GM18517 (cell line): ENCODE data around the gene PPM1D.
"Not testable (repeated sequence)": the region's sequence is repeated elsewhere in the genome, so short reads cannot be mapped to it uniquely, and the experiment has no call there.

Experiments
- ATAC-seq: cut with Tn5 transposase; IDR thresholded peaks from one replicate; pipeline ENCODE4 v1.9.1; 2021; ENCODE audit warnings: mild to moderate bottlenecking, moderate library complexity; ENCODE audit not compliant: unreplicated experiment

PPM1D gene

GRCh38 chr17:60664022-60664421 is 64.0 kb downstream of the PPM1D start:
- ATAC-seq, result no peak

DNA sequence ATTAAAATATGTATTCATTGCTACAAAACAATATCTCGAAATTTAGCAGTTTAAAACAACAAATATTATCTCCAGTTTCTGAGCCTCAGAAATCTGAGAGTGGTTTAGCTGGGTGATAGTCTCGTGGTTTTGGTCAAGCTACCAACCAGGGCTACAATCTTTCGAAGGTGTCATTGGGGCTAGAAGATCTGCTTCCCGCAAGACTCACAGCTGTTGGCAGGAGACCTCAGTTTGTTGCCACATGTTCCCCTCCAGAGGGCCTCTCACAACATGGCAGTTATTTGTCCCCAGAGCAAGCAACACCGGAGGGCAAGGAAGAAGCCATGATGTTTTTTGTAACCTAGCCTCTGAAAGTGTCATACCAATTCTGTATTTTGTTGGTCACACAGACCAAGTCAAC is 65.6 kb downstream of the PPM1D start:
- no peak for ATAC-seq

- not testable (repeated sequence) for ATAC-seq
Observed at GRCh38 chr17:60668741-60669140, 68.7 kb downstream of the PPM1D start.

DNA sequence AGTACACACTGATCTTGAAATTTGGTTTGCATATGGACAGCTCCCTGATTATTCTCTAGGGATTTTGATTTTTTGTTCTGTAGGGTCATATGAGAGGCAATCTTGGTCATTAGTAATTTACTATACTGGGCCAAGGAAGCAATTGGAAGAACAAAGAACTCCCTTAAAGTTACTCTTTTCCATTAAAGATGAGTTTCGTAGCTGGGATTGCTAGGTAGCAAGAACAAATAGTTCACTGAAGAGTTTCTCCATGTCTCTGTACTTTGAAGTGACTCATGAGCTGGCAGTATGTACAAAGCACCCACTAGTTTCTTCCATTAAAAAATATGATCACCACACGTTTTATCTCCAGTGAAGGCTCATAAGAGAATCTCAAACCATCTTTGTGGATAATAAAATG is 71.5 kb downstream of the PPM1D start:
- ATAC-seq, result no peak

- not testable (repeated sequence) for ATAC-seq
Observed at GRCh38 chr17:60674637-60675036, 74.6 kb downstream of the PPM1D start.

DNA sequence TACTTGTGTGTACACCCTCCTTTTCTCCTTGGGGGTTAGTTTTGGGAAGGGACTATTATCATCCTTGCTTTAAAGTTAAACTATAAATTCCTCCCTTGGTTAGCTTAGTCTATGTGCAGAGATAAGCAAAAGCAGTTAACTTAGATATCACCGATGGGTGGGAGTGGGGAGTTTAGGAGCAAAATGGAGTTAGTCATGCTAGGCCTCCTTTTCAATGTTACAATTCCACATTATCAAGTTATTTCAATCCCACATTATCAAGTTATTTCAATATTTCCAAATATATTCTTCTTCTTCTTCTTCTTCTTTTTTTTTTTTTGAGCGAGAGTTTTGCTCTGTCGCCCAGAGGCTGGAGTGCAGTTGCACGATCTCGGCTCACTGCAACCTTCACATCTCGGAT is 76.0 kb downstream of the PPM1D start:
- ATAC-seq, result no peak

- no peak for ATAC-seq
Observed at GRCh38 chr17:60676758-60677307, 76.8 kb downstream of the PPM1D start.

DNA sequence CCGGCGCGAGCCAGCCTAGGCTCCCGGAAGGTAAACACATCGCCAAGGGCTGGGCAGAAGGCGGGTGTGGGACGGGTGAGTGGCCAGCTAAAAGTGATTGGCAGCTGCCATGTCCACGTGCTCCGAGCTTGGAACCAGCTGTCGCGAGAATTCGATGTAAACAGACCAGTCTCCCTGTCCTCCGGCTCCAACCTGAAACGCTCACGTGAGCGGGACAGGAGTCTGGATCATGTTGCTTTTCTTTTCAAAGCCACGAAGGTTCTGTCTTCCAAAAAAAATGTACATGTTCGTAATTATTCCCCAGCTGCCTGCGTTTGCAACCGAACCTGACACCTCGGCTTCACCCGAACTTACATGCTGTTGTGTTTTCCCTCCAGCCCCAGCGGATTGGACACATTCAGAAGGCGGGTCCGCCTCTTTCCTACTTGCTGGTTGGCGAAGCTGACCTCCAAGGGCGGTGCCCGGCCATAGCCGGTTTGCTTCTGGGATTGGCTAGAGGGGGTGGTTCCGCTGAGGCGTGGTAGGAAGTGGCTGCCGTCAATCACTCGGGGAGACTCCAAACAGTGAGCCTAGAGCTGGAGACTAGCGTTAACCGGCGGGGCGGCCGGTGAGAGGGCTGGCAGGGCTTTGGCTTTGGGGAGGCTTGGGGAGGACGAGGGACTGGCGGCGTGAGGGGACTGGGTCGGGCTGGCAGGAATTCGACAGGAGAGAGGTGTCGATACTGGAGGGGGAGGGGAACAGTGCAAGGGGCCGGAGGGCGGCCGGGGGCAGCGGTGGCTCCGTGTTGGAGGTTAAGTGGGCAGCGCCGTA is 77.5 kb downstream of the PPM1D start, which contains the start of gene BCAS3:
Gene BCAS3 (plus strand): TSS at position 544 of the 810 bp plus-strand sequence.
- ATAC-seq, result peak; percentile 97

- no peak for ATAC-seq
Observed at GRCh38 chr17:60678118-60678444, 78.1 kb downstream of the PPM1D start.

GRCh38 chr17:60679287-60679686 is 79.3 kb downstream of the PPM1D start:
- no peak for ATAC-seq

- no peak for ATAC-seq
Observed at GRCh38 chr17:60680754-60681153, 80.8 kb downstream of the PPM1D start.

GRCh38 chr17:60685437-60685836 is 85.4 kb downstream of the PPM1D start:
- ATAC-seq, result no peak

- no peak for ATAC-seq
Observed at GRCh38 chr17:60695960-60696359, 96.0 kb downstream of the PPM1D start.

DNA sequence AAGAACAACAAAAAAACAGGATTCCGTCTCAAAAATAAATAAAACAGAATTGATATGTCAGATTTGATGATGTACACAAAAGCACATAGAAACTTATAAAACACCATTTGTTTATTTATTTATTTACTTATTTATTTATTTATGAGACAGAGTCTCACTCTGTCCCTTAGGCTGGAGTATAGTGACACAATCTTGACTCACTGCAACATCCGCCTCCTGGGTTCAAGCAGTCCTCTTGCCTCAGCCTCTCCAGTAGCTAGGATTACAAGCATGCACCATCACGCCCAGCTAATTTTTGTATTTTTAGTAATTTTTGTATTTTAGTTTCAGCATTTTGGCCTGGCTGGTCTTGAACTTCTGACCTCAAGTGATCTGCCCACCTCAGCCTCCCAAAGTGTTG is 99.1 kb downstream of the PPM1D start:
- no peak for ATAC-seq

GRCh38 chr17:60704170-60704569 is 104.2 kb downstream of the PPM1D start:
- no peak for ATAC-seq

- ATAC-seq, result no peak
Observed at GRCh38 chr17:60712675-60713074, 112.7 kb downstream of the PPM1D start.

DNA sequence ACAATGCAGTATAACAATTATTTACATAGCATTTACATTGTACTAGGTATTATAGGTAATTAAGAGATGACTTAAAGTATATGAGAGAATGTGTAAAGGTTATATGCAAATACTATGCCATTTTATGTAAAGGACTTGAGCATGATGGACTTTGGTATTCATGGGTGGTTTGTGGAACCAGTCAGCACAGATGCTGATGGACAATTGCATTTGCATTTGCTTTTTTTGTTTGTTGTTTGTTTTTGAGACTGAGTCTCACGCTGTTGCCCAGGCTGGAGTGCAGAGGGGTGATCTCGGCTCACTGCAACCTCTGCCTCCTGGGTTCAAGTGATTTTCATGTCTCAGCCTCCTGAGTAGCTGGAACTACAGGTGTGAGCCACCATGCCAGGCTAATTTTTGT is 113.6 kb downstream of the PPM1D start:
- ATAC-seq, result no peak
